ENCODE results near the gene GPR15LG.

GRCh38 chr10:84232376-84232775 is 58.8 kb downstream of the GPR15LG start:
- TF ChIP-seq POLR2AphosphoS5 (IDR thresholded peaks at IDR 0.05; ENCODE audit: borderline replicate concordance, low read depth, low read length) = no peak
- TF ChIP-seq EZH2 (IDR thresholded peaks at IDR 0.05) = no peak
- no peak for TF ChIP-seq FOXP2 (optimal IDR thresholded peaks at IDR 0.05; ENCODE audit: control extremely low read depth, extremely low read length, insufficient read depth)
